AG09319 (cell line): Measurements from ENCODE around the gene C1orf122.
A peak's percentile ranks its signal among the peaks of the same experiment; 100 is the strongest.

Experiments used
- DNase-seq: peaks from one replicate; pipeline ENCODE4 v3.0.0-alpha.2; 2010; ENCODE audit warnings: low read depth; ENCODE audit errors: extremely low read depth
- TF ChIP-seq, protein P1 (sequence below): IDR thresholded peaks from 2 replicates; pipeline ENCODE4 v1.5.1; 2011; ENCODE audit warnings: low read depth, mild to moderate bottlenecking, inconsistent platforms, low read length, moderate library complexity

Gene C1orf122

GRCh38 chr1:37846647-37847339, 39.2 kb downstream of the C1orf122 start:
- no peak for DNase-seq
- TF ChIP-seq, protein P1, sequence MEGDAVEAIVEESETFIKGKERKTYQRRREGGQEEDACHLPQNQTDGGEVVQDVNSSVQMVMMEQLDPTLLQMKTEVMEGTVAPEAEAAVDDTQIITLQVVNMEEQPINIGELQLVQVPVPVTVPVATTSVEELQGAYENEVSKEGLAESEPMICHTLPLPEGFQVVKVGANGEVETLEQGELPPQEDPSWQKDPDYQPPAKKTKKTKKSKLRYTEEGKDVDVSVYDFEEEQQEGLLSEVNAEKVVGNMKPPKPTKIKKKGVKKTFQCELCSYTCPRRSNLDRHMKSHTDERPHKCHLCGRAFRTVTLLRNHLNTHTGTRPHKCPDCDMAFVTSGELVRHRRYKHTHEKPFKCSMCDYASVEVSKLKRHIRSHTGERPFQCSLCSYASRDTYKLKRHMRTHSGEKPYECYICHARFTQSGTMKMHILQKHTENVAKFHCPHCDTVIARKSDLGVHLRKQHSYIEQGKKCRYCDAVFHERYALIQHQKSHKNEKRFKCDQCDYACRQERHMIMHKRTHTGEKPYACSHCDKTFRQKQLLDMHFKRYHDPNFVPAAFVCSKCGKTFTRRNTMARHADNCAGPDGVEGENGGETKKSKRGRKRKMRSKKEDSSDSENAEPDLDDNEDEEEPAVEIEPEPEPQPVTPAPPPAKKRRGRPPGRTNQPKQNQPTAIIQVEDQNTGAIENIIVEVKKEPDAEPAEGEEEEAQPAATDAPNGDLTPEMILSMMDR: no peak

DNA sequence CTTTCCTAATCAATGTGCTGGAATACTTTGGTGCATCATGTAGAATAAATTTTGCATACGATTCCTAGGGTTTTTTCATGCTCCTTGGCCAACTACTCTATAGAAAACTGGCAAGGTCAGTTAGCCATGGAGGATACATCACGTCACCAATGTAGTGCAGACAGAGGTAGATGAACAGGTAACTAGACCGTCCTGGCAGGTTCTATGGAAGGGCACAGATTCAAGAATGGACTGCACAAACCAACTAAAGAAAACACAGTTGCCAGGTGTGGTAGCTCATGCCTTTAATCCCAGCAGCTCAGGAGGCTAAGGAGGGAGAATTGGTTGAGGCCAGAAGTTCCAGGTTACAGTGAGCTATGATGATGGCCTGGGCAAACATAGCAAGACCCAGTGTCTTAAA, 41.9 kb downstream of the C1orf122 start:
- TF ChIP-seq, protein P1: no peak
- no peak for DNase-seq

GRCh38 chr1:37850352-37850955, 42.9 kb downstream of the C1orf122 start:
- TF ChIP-seq, protein P1: no peak
- peak; percentile 19 for DNase-seq

GRCh38 chr1:37851262-37851661, 43.7 kb downstream of the C1orf122 start:
- DNase-seq: no peak
- TF ChIP-seq, protein P1: no peak

DNA sequence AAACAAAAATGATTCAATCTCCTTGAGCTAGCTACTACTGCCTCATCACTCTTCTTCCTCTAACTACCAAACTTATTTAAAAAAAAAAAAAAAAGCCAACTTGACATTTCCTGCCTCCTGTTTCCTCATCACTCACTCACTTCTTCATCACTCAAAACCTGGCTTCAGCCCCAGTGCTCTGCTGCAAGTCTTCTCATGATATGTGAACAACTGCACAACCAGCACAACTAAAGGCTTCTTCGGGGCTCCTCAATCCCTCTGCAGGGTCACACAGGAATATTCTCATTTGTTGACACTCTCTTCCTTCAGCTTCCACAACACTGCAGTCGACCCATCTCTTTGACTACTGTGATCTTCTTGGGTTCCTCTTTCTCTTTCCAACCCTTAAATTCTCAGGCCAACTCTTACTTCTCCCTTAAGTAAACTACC, 44.2 kb downstream of the C1orf122 start:
- TF ChIP-seq, protein P1: no peak
- no peak for DNase-seq

DNA sequence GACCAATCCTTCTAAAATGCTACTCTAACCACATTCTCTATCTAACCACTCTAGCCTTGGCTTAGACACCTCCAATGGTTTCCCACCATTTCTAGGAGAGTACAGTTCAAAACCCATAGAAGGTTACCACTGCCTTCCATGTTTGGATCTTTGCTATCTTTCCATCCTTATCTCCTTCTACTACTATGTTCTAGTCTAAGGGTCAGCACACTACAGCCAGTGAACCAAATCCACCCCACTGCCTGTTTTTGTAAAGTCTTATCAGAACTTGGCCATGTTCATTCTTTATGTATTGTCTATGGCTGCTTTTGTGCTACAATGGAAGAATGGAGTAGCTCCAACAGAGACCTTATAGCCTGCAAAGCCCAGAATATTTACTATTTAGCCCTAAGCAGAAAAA, 45.6 kb downstream of the C1orf122 start:
- DNase-seq: no peak
- TF ChIP-seq, protein P1: no peak

DNA sequence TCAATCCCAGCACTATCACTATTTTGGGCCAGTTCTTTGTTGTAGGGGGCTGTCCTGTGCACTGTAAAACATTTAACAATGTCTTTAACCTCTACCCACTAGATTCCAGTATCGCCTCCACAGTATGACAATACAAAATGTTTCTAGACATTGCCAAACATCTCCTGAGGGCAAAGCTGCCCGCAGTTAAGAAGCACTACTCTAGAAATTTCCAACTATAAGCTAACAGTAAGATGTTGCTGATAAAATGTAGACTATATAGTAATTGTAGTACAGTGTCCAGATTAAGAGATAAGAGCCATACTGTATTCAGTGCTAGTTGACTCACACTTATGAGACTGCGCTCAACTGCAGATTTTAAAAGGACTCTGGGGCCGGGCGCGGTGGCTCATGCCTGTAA, 46.8 kb downstream of the C1orf122 start:
- DNase-seq: no peak
- TF ChIP-seq, protein P1: no peak
